ENCODE measurements around the gene KHSRP. TPM values are rescaled to one million over a fixed set of nuclear protein-coding genes. Genes with fewer than 3 reads are reported as not detected.

Gene KHSRP
- total RNA-seq, 1 experiment from 2014 or later = 373 TPM

GRCh38 chr19:6440905-6441304 lies 16.3 kb upstream of the KHSRP start:
- no peaks in the 10 kb centered on the region for H3F3A ChIP-seq (ENCODE audit: low read length, unreplicated experiment)
- TF ChIP-seq CTCF (conservative IDR thresholded peaks at IDR 0.05; ENCODE audit: low read depth, low read length) (no peak), EZH2 (IDR thresholded peaks at IDR 0.05; ENCODE audit: low read length, unreplicated experiment) (no peak), EZH2phosphoT487 (IDR thresholded peaks at IDR 0.05; ENCODE audit: borderline replicate concordance, low read length) (no peak)
- no peak for ATAC-seq
- no peaks in the 10 kb centered on the region for H3K4me1 ChIP-seq (ENCODE audit: insufficient read depth, low read length)
- no peaks in the 10 kb centered on the region for H4K20me1 ChIP-seq (ENCODE audit: low read length)
- no TSS peak for BruUV-seq (replicated peaks)
- no peak for DNase-seq
- ChIA-PET CTCF (no interaction called here), POLR2A (ENCODE audit: unreplicated experiment) (no interaction called here)
- no peak overlapping the region for H3K27ac ChIP-seq (ENCODE audit: low read length)
- no peaks in the 10 kb centered on the region for H3K9me2 ChIP-seq (replicated peaks; ENCODE audit: low read length)
- no peak overlapping the region for H3K4me3 ChIP-seq (ENCODE audit: low read length)
- intact Hi-C loops (cut with micrococcal nuclease) = no loop called here
- no peaks in the 10 kb centered on the region for H3K27me3 ChIP-seq (ENCODE audit: low read length)
- H3K79me2 ChIP-seq (ENCODE audit: low read length) = no peaks in the 10 kb centered on the region
- no peak overlapping the region for H3K4me2 ChIP-seq (ENCODE audit: low read length)
- no peaks in the 10 kb centered on the region for H3K36me3 ChIP-seq (ENCODE audit: low read depth, low read length)
- H3K9me3 ChIP-seq (ENCODE audit: low read length) = no peaks in the 10 kb centered on the region
- H3K9ac ChIP-seq (ENCODE audit: low read length) = no peak overlapping the region
- no peak overlapping the region for H2AFZ ChIP-seq (ENCODE audit: low read length)

GRCh38 chr19:6439743-6440142 lies 15.1 kb upstream of the KHSRP start:
- Histone ChIP-seq H4K20me1 (ENCODE audit: low read length) (no peaks in the 10 kb centered on the region), H3K36me3 (ENCODE audit: low read depth, low read length) (no peaks in the 10 kb centered on the region), H3K9me2 (replicated peaks; ENCODE audit: low read length) (no peaks in the 10 kb centered on the region), H3K9ac (ENCODE audit: low read length) (no peak overlapping the region), H3K4me2 (ENCODE audit: low read length) (no peak overlapping the region), H3K79me2 (ENCODE audit: low read length) (no peaks in the 10 kb centered on the region), H3K27ac (ENCODE audit: low read length) (no peak overlapping the region), H3K4me1 (ENCODE audit: insufficient read depth, low read length) (no peaks in the 10 kb centered on the region), H3F3A (ENCODE audit: low read length, unreplicated experiment) (no peaks in the 10 kb centered on the region), H3K9me3 (ENCODE audit: low read length) (no peaks in the 10 kb centered on the region), H2AFZ (ENCODE audit: low read length) (no peak overlapping the region), H3K4me3 (ENCODE audit: low read length) (no peak overlapping the region), H3K27me3 (ENCODE audit: low read length) (no peaks in the 10 kb centered on the region)
- CTCF ChIA-PET = no interaction called here
- intact Hi-C loops (cut with micrococcal nuclease) = no loop called here
- POLR2A ChIA-PET (ENCODE audit: unreplicated experiment) = no interaction called here
- no peak for DNase-seq
- no TSS peak for BruUV-seq (replicated peaks)
- no peak for TF ChIP-seq EZH2phosphoT487 (IDR thresholded peaks at IDR 0.05; ENCODE audit: borderline replicate concordance, low read length)
- no peak for TF ChIP-seq EZH2 (IDR thresholded peaks at IDR 0.05; ENCODE audit: low read length, unreplicated experiment)
- TF ChIP-seq CTCF (conservative IDR thresholded peaks at IDR 0.05; ENCODE audit: low read depth, low read length) = no peak
- ATAC-seq = no peak

GRCh38 chr19:6433663-6434062 lies 9.1 kb upstream of the KHSRP start, which contains the start of gene SLC25A41:
Gene SLC25A41, minus strand, starts transcription at chr19:6433763. Its CDS starts 70 bp downstream, at chr19:6433693.
- Histone ChIP-seq H3K36me3 (ENCODE audit: low read depth, low read length) (no peaks in the 10 kb centered on the region), H3K27me3 (ENCODE audit: low read length) (no peaks in the 10 kb centered on the region), H3K4me3 (ENCODE audit: low read length) (no peak within 1 kb of the TSS), H3K9me3 (ENCODE audit: low read length) (no peaks in the 10 kb centered on the region), H3K79me2 (ENCODE audit: low read length) (no peaks in the 10 kb centered on the region), H3K4me1 (ENCODE audit: insufficient read depth, low read length) (no peaks in the 10 kb centered on the region), H3K9me2 (replicated peaks; ENCODE audit: low read length) (no peaks in the 10 kb centered on the region), H3K4me2 (ENCODE audit: low read length) (no peak within 1 kb of the TSS), H3F3A (ENCODE audit: low read length, unreplicated experiment) (no peaks in the 10 kb centered on the region), H3K27ac (ENCODE audit: low read length) (no peak within 1 kb of the TSS), H4K20me1 (ENCODE audit: low read length) (no peaks in the 10 kb centered on the region), H3K9ac (ENCODE audit: low read length) (no peak within 1 kb of the TSS), H2AFZ (ENCODE audit: low read length) (no peak within 1 kb of the TSS)
- CTCF ChIA-PET = no interaction called here
- intact Hi-C loops (cut with micrococcal nuclease) = no loop called here
- DNase-seq (no peak), ATAC-seq (no peak)
- no TSS peak for BruUV-seq (replicated peaks)
- POLR2A ChIA-PET (ENCODE audit: unreplicated experiment) = no interaction called here
- TF ChIP-seq EZH2phosphoT487 (IDR thresholded peaks at IDR 0.05; ENCODE audit: borderline replicate concordance, low read length) (no peak), EZH2 (IDR thresholded peaks at IDR 0.05; ENCODE audit: low read length, unreplicated experiment) (no peak), CTCF (conservative IDR thresholded peaks at IDR 0.05; ENCODE audit: low read depth, low read length) (no peak)
